HL-60 (cell line): ENCODE results near the gene ST6GALNAC6.

Source experiments
- GABPA ChIP-seq: IDR thresholded peaks from 2 replicates; pipeline ENCODE4 v1.6.1; 2012; ENCODE audit warnings: low read depth
- POLR2AphosphoS5 ChIP-seq: IDR thresholded peaks from 2 replicates; pipeline ENCODE4 v1.6.1; 2012; ENCODE audit warnings: low read depth
- SPI1 ChIP-seq: IDR thresholded peaks from 2 replicates; pipeline ENCODE4 v1.6.1; 2012; ENCODE audit warnings: low read depth, mild to moderate bottlenecking, borderline replicate concordance
- TF ChIP-seq, protein P1 (sequence below): IDR thresholded peaks from one replicate; pipeline ENCODE4 v1.5.1; 2011; ENCODE audit warnings: low read length, control low read depth, inconsistent platforms; ENCODE audit not compliant: insufficient read depth
- TF ChIP-seq, protein P2 (sequence below): IDR thresholded peaks from 2 replicates; pipeline ENCODE4 v1.6.1; 2012; ENCODE audit warnings: low read depth; ENCODE audit not compliant: insufficient replicate concordance

DNA sequence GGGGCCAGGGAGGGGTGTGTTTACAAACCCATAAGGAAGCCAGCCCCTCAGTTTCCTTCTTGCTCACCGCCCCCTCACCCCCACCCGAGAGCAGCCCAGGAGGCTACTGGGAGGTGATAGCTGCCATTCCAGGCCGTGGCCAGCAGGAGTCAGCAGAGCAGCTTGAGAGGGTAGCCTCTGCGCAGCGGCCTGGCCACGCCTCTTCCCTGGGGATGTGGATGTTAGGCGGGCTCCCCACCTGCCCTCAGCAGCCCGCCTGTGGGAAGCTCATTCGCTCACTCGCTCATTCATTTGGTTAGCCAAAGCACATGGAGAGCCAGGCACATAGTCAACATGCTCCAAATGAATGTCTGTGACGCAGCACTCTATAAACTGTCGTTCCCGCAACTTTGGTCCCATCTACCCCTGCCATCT lies 44.3 kb upstream of the ST6GALNAC6 start:
- TF ChIP-seq, protein P1, sequence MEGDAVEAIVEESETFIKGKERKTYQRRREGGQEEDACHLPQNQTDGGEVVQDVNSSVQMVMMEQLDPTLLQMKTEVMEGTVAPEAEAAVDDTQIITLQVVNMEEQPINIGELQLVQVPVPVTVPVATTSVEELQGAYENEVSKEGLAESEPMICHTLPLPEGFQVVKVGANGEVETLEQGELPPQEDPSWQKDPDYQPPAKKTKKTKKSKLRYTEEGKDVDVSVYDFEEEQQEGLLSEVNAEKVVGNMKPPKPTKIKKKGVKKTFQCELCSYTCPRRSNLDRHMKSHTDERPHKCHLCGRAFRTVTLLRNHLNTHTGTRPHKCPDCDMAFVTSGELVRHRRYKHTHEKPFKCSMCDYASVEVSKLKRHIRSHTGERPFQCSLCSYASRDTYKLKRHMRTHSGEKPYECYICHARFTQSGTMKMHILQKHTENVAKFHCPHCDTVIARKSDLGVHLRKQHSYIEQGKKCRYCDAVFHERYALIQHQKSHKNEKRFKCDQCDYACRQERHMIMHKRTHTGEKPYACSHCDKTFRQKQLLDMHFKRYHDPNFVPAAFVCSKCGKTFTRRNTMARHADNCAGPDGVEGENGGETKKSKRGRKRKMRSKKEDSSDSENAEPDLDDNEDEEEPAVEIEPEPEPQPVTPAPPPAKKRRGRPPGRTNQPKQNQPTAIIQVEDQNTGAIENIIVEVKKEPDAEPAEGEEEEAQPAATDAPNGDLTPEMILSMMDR = peak; percentile 89
- no peak for TF ChIP-seq POLR2AphosphoS5
- TF ChIP-seq GABPA = no peak
- TF ChIP-seq, protein P2, sequence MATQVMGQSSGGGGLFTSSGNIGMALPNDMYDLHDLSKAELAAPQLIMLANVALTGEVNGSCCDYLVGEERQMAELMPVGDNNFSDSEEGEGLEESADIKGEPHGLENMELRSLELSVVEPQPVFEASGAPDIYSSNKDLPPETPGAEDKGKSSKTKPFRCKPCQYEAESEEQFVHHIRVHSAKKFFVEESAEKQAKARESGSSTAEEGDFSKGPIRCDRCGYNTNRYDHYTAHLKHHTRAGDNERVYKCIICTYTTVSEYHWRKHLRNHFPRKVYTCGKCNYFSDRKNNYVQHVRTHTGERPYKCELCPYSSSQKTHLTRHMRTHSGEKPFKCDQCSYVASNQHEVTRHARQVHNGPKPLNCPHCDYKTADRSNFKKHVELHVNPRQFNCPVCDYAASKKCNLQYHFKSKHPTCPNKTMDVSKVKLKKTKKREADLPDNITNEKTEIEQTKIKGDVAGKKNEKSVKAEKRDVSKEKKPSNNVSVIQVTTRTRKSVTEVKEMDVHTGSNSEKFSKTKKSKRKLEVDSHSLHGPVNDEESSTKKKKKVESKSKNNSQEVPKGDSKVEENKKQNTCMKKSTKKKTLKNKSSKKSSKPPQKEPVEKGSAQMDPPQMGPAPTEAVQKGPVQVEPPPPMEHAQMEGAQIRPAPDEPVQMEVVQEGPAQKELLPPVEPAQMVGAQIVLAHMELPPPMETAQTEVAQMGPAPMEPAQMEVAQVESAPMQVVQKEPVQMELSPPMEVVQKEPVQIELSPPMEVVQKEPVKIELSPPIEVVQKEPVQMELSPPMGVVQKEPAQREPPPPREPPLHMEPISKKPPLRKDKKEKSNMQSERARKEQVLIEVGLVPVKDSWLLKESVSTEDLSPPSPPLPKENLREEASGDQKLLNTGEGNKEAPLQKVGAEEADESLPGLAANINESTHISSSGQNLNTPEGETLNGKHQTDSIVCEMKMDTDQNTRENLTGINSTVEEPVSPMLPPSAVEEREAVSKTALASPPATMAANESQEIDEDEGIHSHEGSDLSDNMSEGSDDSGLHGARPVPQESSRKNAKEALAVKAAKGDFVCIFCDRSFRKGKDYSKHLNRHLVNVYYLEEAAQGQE = no peak
- TF ChIP-seq SPI1 = no peak
